Activated gamma-delta T cell (primary cell): ENCODE data around the gene TYSND1.
"Not testable (repeated sequence)": the region's sequence is repeated elsewhere in the genome, so short reads cannot be mapped to it uniquely, and the experiment has no call there.

Experiments used
- DNase-seq: peaks from one replicate; lab custom pipeline; 2025; lab: John Stamatoyannopoulos, UW

Gene TYSND1

GRCh38 chr10:70132098-70133029, 14.1 kb downstream of the TYSND1 start, which contains the start of gene AIFM2:
Gene AIFM2 (minus strand): TSS chr10:70132825. CDS start chr10:70124084, 8,741 bp downstream.
- DNase-seq: peak; percentile 22

- no peak for DNase-seq
These were observed 15.0 kb downstream of the TYSND1 start for GRCh38 chr10:70131560-70131937.

GRCh38 chr10:70130878-70131559, 15.5 kb downstream of the TYSND1 start:
- DNase-seq: no peak

- DNase-seq: no peak
These were observed 19.7 kb downstream of the TYSND1 start for GRCh38 chr10:70126700-70127395.

- DNase-seq: no peak
These were observed 20.5 kb downstream of the TYSND1 start for GRCh38 chr10:70125918-70126552.

GRCh38 chr10:70124918-70125317, 21.6 kb downstream of the TYSND1 start:
- DNase-seq: no peak

GRCh38 chr10:70124415-70124814, 22.1 kb downstream of the TYSND1 start:
- DNase-seq: no peak

GRCh38 chr10:70123817-70124216, 22.7 kb downstream of the TYSND1 start:
- no peak for DNase-seq

GRCh38 chr10:70123166-70123565, 23.3 kb downstream of the TYSND1 start:
- not testable (repeated sequence) for DNase-seq

GRCh38 chr10:70122742-70123141, 23.8 kb downstream of the TYSND1 start:
- no peak for DNase-seq

GRCh38 chr10:70121281-70121949, 25.1 kb downstream of the TYSND1 start:
- no peak for DNase-seq

- no peak for DNase-seq
These were observed 26.1 kb downstream of the TYSND1 start for GRCh38 chr10:70120417-70120816.

GRCh38 chr10:70119623-70120022, 26.9 kb downstream of the TYSND1 start:
- no peak for DNase-seq

- DNase-seq: no peak
These were observed 27.3 kb downstream of the TYSND1 start for GRCh38 chr10:70119197-70119596.

- no peak for DNase-seq
These were observed 28.3 kb downstream of the TYSND1 start for GRCh38 chr10:70118196-70118595.

GRCh38 chr10:70117646-70118045, 28.9 kb downstream of the TYSND1 start:
- DNase-seq: no peak

GRCh38 chr10:70115948-70116682, 30.4 kb downstream of the TYSND1 start:
- DNase-seq: no peak

- DNase-seq: no peak
These were observed 31.6 kb downstream of the TYSND1 start for GRCh38 chr10:70114902-70115301.

GRCh38 chr10:70112071-70112470, 34.4 kb downstream of the TYSND1 start:
- no peak for DNase-seq

- no peak for DNase-seq
These were observed 35.0 kb downstream of the TYSND1 start for GRCh38 chr10:70111496-70111895.
